Esophagus (tissue), 2 donors: Measurements from ENCODE around the gene NECTIN2. TPM values are rescaled to one million over a fixed set of nuclear protein-coding genes. Genes with fewer than 3 reads are reported as not detected.

Experiments used
- H3K27ac ChIP-seq, 2 donors: one replicate each; pipeline ENCODE4 v1.5.1; 2013; ENCODE audit warnings: low read depth in 2 of 2, mild to moderate bottlenecking in 2 of 2, inconsistent platforms in 1 of 2, low read length in 1 of 2, moderate library complexity in 1 of 2
- H3K27me3 ChIP-seq, 2 donors: one replicate each; pipeline ENCODE4 v1.6.1; 2013; ENCODE audit warnings: low read length in 2 of 2, control low read depth in 1 of 2, mild to moderate bottlenecking in 1 of 2; ENCODE audit not compliant: insufficient read depth in 2 of 2, control insufficient read depth in 1 of 2
- H3K36me3 ChIP-seq, 2 donors: one replicate each; pipeline ENCODE4 v1.6.1; 2013; ENCODE audit warnings: low read length in 1 of 2; ENCODE audit not compliant: control insufficient read depth in 2 of 2, insufficient read depth in 2 of 2
- H3K4me1 ChIP-seq, 2 donors: one replicate each; pipeline ENCODE4 v1.6.1; 2013; ENCODE audit warnings: low read length in 1 of 2; ENCODE audit not compliant: control insufficient read depth in 2 of 2, insufficient read depth in 2 of 2
- H3K4me3 ChIP-seq, 2 donors: one replicate each; pipeline ENCODE4 v1.5.1; 2013; ENCODE audit warnings: low read length in 2 of 2, mild to moderate bottlenecking in 2 of 2, low read depth in 1 of 2, moderate library complexity in 1 of 2
- H3K9me3 ChIP-seq, 2 donors: one replicate each; pipeline ENCODE4 v1.6.1; 2013; ENCODE audit warnings: mild to moderate bottlenecking in 2 of 2, low read depth in 1 of 2, low read length in 1 of 2, moderate library complexity in 1 of 2; ENCODE audit not compliant: control insufficient read depth in 2 of 2, insufficient read depth in 1 of 2
- WGBS, 2 donors: extraction: QIAGEN DNeasy Blood & Tissue Kit; methylation state at CpG; one replicate each; pipeline ENCODE4 v1.1.7; 2013; 5-methylcytosine and 5-hydroxymethylcytosine counted together
- polyA plus RNA-seq, 2 donors: library from polyadenylated mRNA; stranded (reverse); fragments of 200-250 nt; gene quantifications; one replicate each; pipeline ENCODE4 v1.2.3, GENCODE V29; 2013
- donor health status: healthy with polysubstance abuse.
- donor health status: Bipolar disorder and iron deficiency.

The NECTIN2 gene
- polyA plus RNA-seq, 2 donors, result 58.7 to 60.9 TPM

GRCh38 chr19:44931541-44931940 is 85.4 kb downstream of the NECTIN2 start:
- H3K27ac ChIP-seq, result no peak overlapping the region
- no peak overlapping the region for H3K4me3 ChIP-seq
- H3K9me3 ChIP-seq, result no peaks in the 10 kb centered on the region
- H3K27me3 ChIP-seq, result no peaks in the 10 kb centered on the region
- no peaks in the 10 kb centered on the region for H3K36me3 ChIP-seq
- H3K4me1 ChIP-seq, result no peaks in the 10 kb centered on the region
- 90% methylated on average over 4 of the region's 4 CpGs for WGBS, 2 donors

Other genes starting within 250 kb of the NECTIN2 start
- not detected for gene IGSF23, start 232.7 kb upstream of the NECTIN2 start, polyA plus RNA-seq
- 10 to 100 TPM in 1 of 2 donors, 1 to 10 TPM in 1; 9.5 to 10.2 TPM for gene PVR, start 202.4 kb upstream of the NECTIN2 start, polyA plus RNA-seq
- gene CEACAM19, start 174.8 kb upstream of the NECTIN2 start, polyA plus RNA-seq, result 1 to 10 TPM; 5.6 to 7.5 TPM
- gene CEACAM16, start 147.1 kb upstream of the NECTIN2 start, polyA plus RNA-seq, result under 1 TPM in 1 of 2 donors, not detected in 1; 0.16 TPM
- gene BCL3, start 97.6 kb upstream of the NECTIN2 start, polyA plus RNA-seq, result 100 to 1,000 TPM in 1 of 2 donors, 10 to 100 TPM in 1; 64.5 to 107 TPM
- 10 to 100 TPM; 35.0 to 39.4 TPM for gene CBLC, start 68.4 kb upstream of the NECTIN2 start, polyA plus RNA-seq
- 10 to 100 TPM; 18.0 to 22.1 TPM for gene BCAM, start 37.2 kb upstream of the NECTIN2 start, polyA plus RNA-seq
- gene TOMM40, start 45.0 kb downstream of the NECTIN2 start, polyA plus RNA-seq, result 10 to 100 TPM; 46.0 to 60.8 TPM
- 10 to 100 TPM in 1 of 2 donors, 1 to 10 TPM in 1; 9.6 to 17.9 TPM for gene APOE, start 59.5 kb downstream of the NECTIN2 start, polyA plus RNA-seq
- 1 to 10 TPM; 2.0 to 2.2 TPM for gene APOC1, start 68.3 kb downstream of the NECTIN2 start, polyA plus RNA-seq
- gene APOC4, start 95.9 kb downstream of the NECTIN2 start, polyA plus RNA-seq, result not detected
- gene APOC2, start 99.8 kb downstream of the NECTIN2 start, polyA plus RNA-seq, result under 1 TPM; 0.84 to 0.87 TPM
- gene CLPTM1, start 109.1 kb downstream of the NECTIN2 start, polyA plus RNA-seq, result 10 to 100 TPM; 56.0 to 61.9 TPM
- 1 to 10 TPM; 7.2 TPM for gene RELB, start 155.2 kb downstream of the NECTIN2 start, polyA plus RNA-seq
- 100 to 1,000 TPM in 1 of 2 donors, 10 to 100 TPM in 1; 42.6 to 132 TPM for gene CLASRP, start 192.7 kb downstream of the NECTIN2 start, polyA plus RNA-seq
- gene ZNF296, start 230.2 kb downstream of the NECTIN2 start, polyA plus RNA-seq, result 10 to 100 TPM in 1 of 2 donors, 1 to 10 TPM in 1; 7.6 to 14.5 TPM
- gene GEMIN7, start 233.0 kb downstream of the NECTIN2 start, polyA plus RNA-seq, result 10 to 100 TPM; 20.7 to 21.3 TPM
- 10 to 100 TPM; 17.5 to 43.1 TPM for gene PPP1R37, start 246.9 kb downstream of the NECTIN2 start, polyA plus RNA-seq